HepG2 (cell line): Measurements from ENCODE around the gene GABRB1. TPM values are rescaled to one million over a fixed set of nuclear protein-coding genes. Genes with fewer than 3 reads are reported as not detected.

Source experiments
- EHMT2 ChIP-seq: fragments of 200-600 bp; sonication (generic); IDR thresholded peaks from 2 replicates; pipeline ENCODE4 v1.7.0; 2017; ENCODE audit warnings: antibody characterized with exemption, low read depth, low read length, borderline replicate concordance
- FOSL2 ChIP-seq: sonication (generic); formaldehyde crosslinking; IDR thresholded peaks from 2 replicates; pipeline ENCODE4 v1.4.0; 2020; ENCODE audit warnings: missing genetic modification reagents
- FOXO1 ChIP-seq: sonication (generic); formaldehyde crosslinking; IDR thresholded peaks from 2 replicates; pipeline ENCODE4 v1.4.0; 2020; ENCODE audit warnings: missing genetic modification reagents
- ISL2 ChIP-seq: sonication (generic); formaldehyde crosslinking; IDR thresholded peaks from 2 replicates; pipeline ENCODE4 v1.5.0; 2020; ENCODE audit warnings: missing genetic modification reagents
- KLF9 ChIP-seq: IDR thresholded peaks from 2 replicates; pipeline ENCODE4 v1.6.1; 2016; ENCODE audit warnings: low read depth
- KMT2B ChIP-seq: IDR thresholded peaks from 2 replicates; pipeline ENCODE4 v1.6.1; 2016; ENCODE audit warnings: missing genetic modification reagents, missing compliant biosample characterization
- RARA ChIP-seq: IDR thresholded peaks from 2 replicates; pipeline ENCODE4 v1.6.1; 2016; ENCODE audit warnings: missing genetic modification reagents, missing compliant biosample characterization
- ZBTB7A ChIP-seq: sonication (generic); formaldehyde crosslinking; IDR thresholded peaks from 2 replicates; pipeline ENCODE4 v1.8.0; 2022; ENCODE audit warnings: mild to moderate bottlenecking, missing genetic modification reagents
- ZNF619 ChIP-seq: sonication (generic); formaldehyde crosslinking; IDR thresholded peaks from 2 replicates; pipeline ENCODE4 v1.4.0; 2020; ENCODE audit warnings: mild to moderate bottlenecking, missing genetic modification reagents
- ZNF709 ChIP-seq: sonication (generic); formaldehyde crosslinking; IDR thresholded peaks from 2 replicates; pipeline ENCODE4 v1.5.0; 2020; ENCODE audit warnings: mild to moderate bottlenecking, missing genetic modification reagents
- ZSCAN29 ChIP-seq: sonication (generic); formaldehyde crosslinking; conservative IDR thresholded peaks from 2 replicates; pipeline ENCODE4 v1.4.0; 2020; ENCODE audit warnings: mild to moderate bottlenecking, missing genetic modification reagents
- polyA plus RNA-seq, 8 experiments: library from polyadenylated mRNA; depleted of rRNA in 3 of 8; stranded (reverse) in 7 of 8; unstranded in 1 of 8; fragments of >200 nt; fragmentation: Illumina TruSeq in 4 of 8; extraction: Trizol in 4 of 8; gene quantifications; 2 replicates each; pipeline versions ENCODE4 v1.2.1 to v1.2.3, GENCODE V29; 2011 to 2016; ENCODE audit warnings: low read depth in 4 of 8, missing spikeins in 1 of 8, mixed read lengths in 1 of 8; ENCODE audit not compliant: insufficient read depth in 1 of 8
- total RNA-seq, 5 experiments: library from RNA; depleted of rRNA; stranded (reverse); fragments of >200 nt; fragmentation: Illumina TruSeq; extraction: Trizol; gene quantifications; 2 replicates each; pipeline ENCODE4 v1.2.3, GENCODE V29; 2016; ENCODE audit warnings: low read depth in 1 of 5
- TF ChIP-seq, protein P1 (sequence below): sonication (generic); formaldehyde crosslinking; IDR thresholded peaks from 2 replicates; pipeline ENCODE4 v1.4.0; 2020; ENCODE audit warnings: missing genetic modification reagents, mild to moderate bottlenecking, borderline replicate concordance
- TF ChIP-seq, protein P2 (sequence below): sonication (generic); formaldehyde crosslinking; IDR thresholded peaks from 2 replicates; pipeline ENCODE4 v1.8.1; 2023; ENCODE audit warnings: mild to moderate bottlenecking, missing genetic modification reagents
- TF ChIP-seq, protein P3 (sequence below): sonication (generic); formaldehyde crosslinking; IDR thresholded peaks from 2 replicates; pipeline ENCODE4 v1.8.0; 2022; ENCODE audit warnings: missing genetic modification reagents, mild to moderate bottlenecking, inconsistent platforms, borderline replicate concordance
- TF ChIP-seq, protein P4 (sequence below): IDR thresholded peaks from 2 replicates; pipeline ENCODE4 v1.6.1; 2016; ENCODE audit warnings: control low read depth
- TF ChIP-seq, protein P5 (sequence below): sonication (generic); formaldehyde crosslinking; IDR thresholded peaks from 2 replicates; pipeline ENCODE4 v1.5.1; 2020; ENCODE audit warnings: mild to moderate bottlenecking, missing genetic modification reagents, moderate library complexity
- TF ChIP-seq, protein P6 (sequence below): sonication (generic); formaldehyde crosslinking; IDR thresholded peaks from 2 replicates; pipeline ENCODE4 v1.8.0; 2022; ENCODE audit warnings: mild to moderate bottlenecking, missing genetic modification reagents

GABRB1 gene
- total and polyA plus RNA-seq, 2 of the 13 experiments (the other 11 are each of a cell fraction or from before 2014, with no cell fraction given), result not detected

DNA sequence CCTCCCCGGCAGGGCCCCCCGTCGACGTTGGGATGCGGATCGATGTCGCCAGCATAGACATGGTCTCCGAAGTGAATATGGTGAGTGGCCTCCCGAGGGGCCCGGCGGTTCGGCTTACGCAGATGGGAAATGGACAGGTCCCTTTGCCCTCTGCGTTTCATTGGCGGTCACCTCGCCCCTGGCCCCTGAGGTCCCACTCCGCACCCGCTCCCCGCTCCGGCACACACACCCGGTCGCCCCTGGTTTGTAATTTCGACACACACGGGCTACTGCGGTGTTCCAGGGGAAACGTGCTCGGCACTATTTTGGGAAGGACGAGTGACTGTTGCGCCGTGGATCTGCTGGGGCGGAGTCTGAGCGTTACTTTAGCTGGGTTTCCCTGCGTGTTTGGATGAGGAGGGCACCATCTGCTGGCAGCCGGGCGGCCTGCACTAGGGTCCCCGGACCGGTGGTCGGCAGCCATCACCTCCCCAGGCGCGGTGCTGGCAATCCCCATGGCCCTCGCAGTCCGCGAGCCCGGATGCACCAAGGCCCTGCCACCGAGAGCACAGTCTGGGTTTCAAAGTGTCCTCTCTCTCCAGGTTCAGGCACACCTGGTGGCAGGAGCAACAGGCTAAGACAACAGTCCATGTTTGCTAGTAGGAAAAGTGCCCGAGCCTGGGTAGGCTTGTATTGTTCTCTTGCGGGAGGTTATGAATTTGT is 1.2 kb downstream of the GABRB1 start (continued):
- TF ChIP-seq, protein P1, sequence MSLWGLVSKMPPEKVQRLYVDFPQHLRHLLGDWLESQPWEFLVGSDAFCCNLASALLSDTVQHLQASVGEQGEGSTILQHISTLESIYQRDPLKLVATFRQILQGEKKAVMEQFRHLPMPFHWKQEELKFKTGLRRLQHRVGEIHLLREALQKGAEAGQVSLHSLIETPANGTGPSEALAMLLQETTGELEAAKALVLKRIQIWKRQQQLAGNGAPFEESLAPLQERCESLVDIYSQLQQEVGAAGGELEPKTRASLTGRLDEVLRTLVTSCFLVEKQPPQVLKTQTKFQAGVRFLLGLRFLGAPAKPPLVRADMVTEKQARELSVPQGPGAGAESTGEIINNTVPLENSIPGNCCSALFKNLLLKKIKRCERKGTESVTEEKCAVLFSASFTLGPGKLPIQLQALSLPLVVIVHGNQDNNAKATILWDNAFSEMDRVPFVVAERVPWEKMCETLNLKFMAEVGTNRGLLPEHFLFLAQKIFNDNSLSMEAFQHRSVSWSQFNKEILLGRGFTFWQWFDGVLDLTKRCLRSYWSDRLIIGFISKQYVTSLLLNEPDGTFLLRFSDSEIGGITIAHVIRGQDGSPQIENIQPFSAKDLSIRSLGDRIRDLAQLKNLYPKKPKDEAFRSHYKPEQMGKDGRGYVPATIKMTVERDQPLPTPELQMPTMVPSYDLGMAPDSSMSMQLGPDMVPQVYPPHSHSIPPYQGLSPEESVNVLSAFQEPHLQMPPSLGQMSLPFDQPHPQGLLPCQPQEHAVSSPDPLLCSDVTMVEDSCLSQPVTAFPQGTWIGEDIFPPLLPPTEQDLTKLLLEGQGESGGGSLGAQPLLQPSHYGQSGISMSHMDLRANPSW (CRISPR knock-in tag), result no peak
- TF ChIP-seq, protein P2, sequence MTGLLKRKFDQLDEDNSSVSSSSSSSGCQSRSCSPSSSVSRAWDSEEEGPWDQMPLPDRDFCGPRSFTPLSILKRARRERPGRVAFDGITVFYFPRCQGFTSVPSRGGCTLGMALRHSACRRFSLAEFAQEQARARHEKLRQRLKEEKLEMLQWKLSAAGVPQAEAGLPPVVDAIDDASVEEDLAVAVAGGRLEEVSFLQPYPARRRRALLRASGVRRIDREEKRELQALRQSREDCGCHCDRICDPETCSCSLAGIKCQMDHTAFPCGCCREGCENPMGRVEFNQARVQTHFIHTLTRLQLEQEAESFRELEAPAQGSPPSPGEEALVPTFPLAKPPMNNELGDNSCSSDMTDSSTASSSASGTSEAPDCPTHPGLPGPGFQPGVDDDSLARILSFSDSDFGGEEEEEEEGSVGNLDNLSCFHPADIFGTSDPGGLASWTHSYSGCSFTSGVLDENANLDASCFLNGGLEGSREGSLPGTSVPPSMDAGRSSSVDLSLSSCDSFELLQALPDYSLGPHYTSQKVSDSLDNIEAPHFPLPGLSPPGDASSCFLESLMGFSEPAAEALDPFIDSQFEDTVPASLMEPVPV (CRISPR knock-in tag), result no peak; the same call in 1 of the 2 replicates
- no peak for TF ChIP-seq KMT2B (CRISPR knock-in tag)
- no peak for TF ChIP-seq ISL2 (CRISPR knock-in tag)
- 0 out of 2 replicates have a peak, but pooled peaks have one; percentile 40 for TF ChIP-seq FOXO1 (CRISPR knock-in tag)
- no peak for TF ChIP-seq ZNF709 (CRISPR knock-in tag)
- TF ChIP-seq, protein P3, sequence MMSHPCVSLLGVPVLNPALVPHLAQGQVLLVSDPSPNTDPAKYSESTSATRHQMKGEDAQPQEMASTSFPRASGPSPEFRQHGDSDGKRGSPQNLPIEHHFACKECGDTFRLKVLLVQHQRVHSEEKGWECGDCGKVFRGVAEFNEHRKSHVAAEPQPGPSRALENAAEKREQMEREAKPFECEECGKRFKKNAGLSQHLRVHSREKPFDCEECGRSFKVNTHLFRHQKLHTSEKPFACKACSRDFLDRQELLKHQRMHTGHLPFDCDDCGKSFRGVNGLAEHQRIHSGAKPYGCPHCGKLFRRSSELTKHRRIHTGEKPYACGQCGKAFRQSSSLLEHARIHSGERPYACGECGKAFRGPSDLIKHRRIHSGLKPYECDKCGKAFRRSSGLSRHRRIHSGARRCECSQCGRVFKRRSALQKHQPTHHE (CRISPR knock-in tag), result no peak
- TF ChIP-seq, protein P4, sequence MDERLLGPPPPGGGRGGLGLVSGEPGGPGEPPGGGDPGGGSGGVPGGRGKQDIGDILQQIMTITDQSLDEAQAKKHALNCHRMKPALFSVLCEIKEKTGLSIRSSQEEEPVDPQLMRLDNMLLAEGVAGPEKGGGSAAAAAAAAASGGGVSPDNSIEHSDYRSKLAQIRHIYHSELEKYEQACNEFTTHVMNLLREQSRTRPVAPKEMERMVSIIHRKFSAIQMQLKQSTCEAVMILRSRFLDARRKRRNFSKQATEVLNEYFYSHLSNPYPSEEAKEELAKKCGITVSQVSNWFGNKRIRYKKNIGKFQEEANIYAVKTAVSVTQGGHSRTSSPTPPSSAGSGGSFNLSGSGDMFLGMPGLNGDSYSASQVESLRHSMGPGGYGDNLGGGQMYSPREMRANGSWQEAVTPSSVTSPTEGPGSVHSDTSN (CRISPR knock-in tag), result no peak
- TF ChIP-seq KLF9 (CRISPR knock-in tag), result no peak
- TF ChIP-seq, protein P5, sequence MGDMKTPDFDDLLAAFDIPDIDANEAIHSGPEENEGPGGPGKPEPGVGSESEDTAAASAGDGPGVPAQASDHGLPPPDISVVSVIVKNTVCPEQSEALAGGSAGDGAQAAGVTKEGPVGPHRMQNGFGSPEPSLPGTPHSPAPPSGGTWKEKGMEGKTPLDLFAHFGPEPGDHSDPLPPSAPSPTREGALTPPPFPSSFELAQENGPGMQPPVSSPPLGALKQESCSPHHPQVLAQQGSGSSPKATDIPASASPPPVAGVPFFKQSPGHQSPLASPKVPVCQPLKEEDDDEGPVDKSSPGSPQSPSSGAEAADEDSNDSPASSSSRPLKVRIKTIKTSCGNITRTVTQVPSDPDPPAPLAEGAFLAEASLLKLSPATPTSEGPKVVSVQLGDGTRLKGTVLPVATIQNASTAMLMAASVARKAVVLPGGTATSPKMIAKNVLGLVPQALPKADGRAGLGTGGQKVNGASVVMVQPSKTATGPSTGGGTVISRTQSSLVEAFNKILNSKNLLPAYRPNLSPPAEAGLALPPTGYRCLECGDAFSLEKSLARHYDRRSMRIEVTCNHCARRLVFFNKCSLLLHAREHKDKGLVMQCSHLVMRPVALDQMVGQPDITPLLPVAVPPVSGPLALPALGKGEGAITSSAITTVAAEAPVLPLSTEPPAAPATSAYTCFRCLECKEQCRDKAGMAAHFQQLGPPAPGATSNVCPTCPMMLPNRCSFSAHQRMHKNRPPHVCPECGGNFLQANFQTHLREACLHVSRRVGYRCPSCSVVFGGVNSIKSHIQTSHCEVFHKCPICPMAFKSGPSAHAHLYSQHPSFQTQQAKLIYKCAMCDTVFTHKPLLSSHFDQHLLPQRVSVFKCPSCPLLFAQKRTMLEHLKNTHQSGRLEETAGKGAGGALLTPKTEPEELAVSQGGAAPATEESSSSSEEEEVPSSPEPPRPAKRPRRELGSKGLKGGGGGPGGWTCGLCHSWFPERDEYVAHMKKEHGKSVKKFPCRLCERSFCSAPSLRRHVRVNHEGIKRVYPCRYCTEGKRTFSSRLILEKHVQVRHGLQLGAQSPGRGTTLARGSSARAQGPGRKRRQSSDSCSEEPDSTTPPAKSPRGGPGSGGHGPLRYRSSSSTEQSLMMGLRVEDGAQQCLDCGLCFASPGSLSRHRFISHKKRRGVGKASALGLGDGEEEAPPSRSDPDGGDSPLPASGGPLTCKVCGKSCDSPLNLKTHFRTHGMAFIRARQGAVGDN (CRISPR knock-in tag), result peak; percentile 53
- TF ChIP-seq ZNF619 (CRISPR knock-in tag), result 0 out of 2 replicates have a peak, but pooled peaks have one; percentile 64
- TF ChIP-seq RARA (CRISPR knock-in tag), result no peak
- TF ChIP-seq ZSCAN29, result no peak
- TF ChIP-seq FOSL2 (CRISPR knock-in tag), result no peak
- peak; percentile 69; the same call in 1 of the 2 replicates for TF ChIP-seq ZBTB7A (CRISPR knock-in tag)
- TF ChIP-seq, protein P6, sequence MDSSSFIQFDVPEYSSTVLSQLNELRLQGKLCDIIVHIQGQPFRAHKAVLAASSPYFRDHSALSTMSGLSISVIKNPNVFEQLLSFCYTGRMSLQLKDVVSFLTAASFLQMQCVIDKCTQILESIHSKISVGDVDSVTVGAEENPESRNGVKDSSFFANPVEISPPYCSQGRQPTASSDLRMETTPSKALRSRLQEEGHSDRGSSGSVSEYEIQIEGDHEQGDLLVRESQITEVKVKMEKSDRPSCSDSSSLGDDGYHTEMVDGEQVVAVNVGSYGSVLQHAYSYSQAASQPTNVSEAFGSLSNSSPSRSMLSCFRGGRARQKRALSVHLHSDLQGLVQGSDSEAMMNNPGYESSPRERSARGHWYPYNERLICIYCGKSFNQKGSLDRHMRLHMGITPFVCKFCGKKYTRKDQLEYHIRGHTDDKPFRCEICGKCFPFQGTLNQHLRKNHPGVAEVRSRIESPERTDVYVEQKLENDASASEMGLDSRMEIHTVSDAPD (CRISPR knock-in tag), result no peak
- no peak for TF ChIP-seq EHMT2
